ENCODE measurements around the gene NCR2. TPM values are rescaled to one million over a fixed set of nuclear protein-coding genes. Genes with fewer than 3 reads are reported as not detected.

The NCR2 gene
- total RNA-seq, 1 donor from 2014 or later, result not detected

GRCh38 chr6:41331401-41332150, 3.8 kb upstream of the NCR2 start:
- no peak for DNase-seq (ENCODE audit: low spot score)

- DNase-seq (ENCODE audit: low spot score), result no peak
Measured at GRCh38 chr6:41332241-41332640, 3.2 kb upstream of the NCR2 start.

GRCh38 chr6:41332842-41333736, 2.3 kb upstream of the NCR2 start:
- DNase-seq (ENCODE audit: low spot score), result no peak

GRCh38 chr6:41334482-41335040, 847 bp upstream of the NCR2 start:
- no peak for DNase-seq (ENCODE audit: low spot score)

- no peak for DNase-seq (ENCODE audit: low spot score)
Measured at GRCh38 chr6:41335943-41336342, 535 bp downstream of the NCR2 start.

- no peak for DNase-seq (ENCODE audit: low spot score)
Measured at GRCh38 chr6:41336824-41337223, 1.4 kb downstream of the NCR2 start.

GRCh38 chr6:41337709-41338108, 2.3 kb downstream of the NCR2 start:
- no peak for DNase-seq (ENCODE audit: low spot score)

- DNase-seq (ENCODE audit: low spot score), result no peak
Measured at GRCh38 chr6:41338659-41339058, 3.3 kb downstream of the NCR2 start.

- no peak for DNase-seq (ENCODE audit: low spot score)
Measured at GRCh38 chr6:41341580-41341979, 6.2 kb downstream of the NCR2 start.

GRCh38 chr6:41342241-41342640, 6.8 kb downstream of the NCR2 start:
- no peak for DNase-seq (ENCODE audit: low spot score)

- DNase-seq (ENCODE audit: low spot score), result no peak
Measured at GRCh38 chr6:41343641-41344187, 8.3 kb downstream of the NCR2 start.

- DNase-seq (ENCODE audit: low spot score), result no peak
Measured at GRCh38 chr6:41344876-41345275, 9.5 kb downstream of the NCR2 start.

- no peak for DNase-seq (ENCODE audit: low spot score)
Measured at GRCh38 chr6:41345901-41346300, 10.5 kb downstream of the NCR2 start.

GRCh38 chr6:41346441-41346840, 11.0 kb downstream of the NCR2 start:
- DNase-seq (ENCODE audit: low spot score), result no peak

GRCh38 chr6:41347378-41348050, 12.1 kb downstream of the NCR2 start:
- no peak for DNase-seq (ENCODE audit: low spot score)

- no peak for DNase-seq (ENCODE audit: low spot score)
Measured at GRCh38 chr6:41348934-41349333, 13.5 kb downstream of the NCR2 start.

- DNase-seq (ENCODE audit: low spot score), result no peak
Measured at GRCh38 chr6:41352396-41352795, 17.0 kb downstream of the NCR2 start.

GRCh38 chr6:41352907-41353306, 17.5 kb downstream of the NCR2 start:
- DNase-seq (ENCODE audit: low spot score), result no peak

GRCh38 chr6:41353333-41353732, 17.9 kb downstream of the NCR2 start:
- no peak for DNase-seq (ENCODE audit: low spot score)

- no peak for DNase-seq (ENCODE audit: low spot score)
Measured at GRCh38 chr6:41355952-41356351, 20.5 kb downstream of the NCR2 start.

- no peak for DNase-seq (ENCODE audit: low spot score)
Measured at GRCh38 chr6:41356825-41357224, 21.4 kb downstream of the NCR2 start.

- no peak for DNase-seq (ENCODE audit: low spot score)
Measured at GRCh38 chr6:41358503-41358902, 23.1 kb downstream of the NCR2 start.
